Testis (tissue), 3 donors: ENCODE measurements around the gene TBX1. TPM values are rescaled to one million over a fixed set of nuclear protein-coding genes. Genes with fewer than 3 reads are reported as not detected.

ENCODE experiments used
- DNase-seq: peaks from one replicate; pipeline ENCODE4 v3.0.0-alpha.2; 2019
- H3K27ac ChIP-seq, 2 donors: fragments of 200-600 bp; sonication (generic); one replicate each; pipeline ENCODE4 v1.5.1; 2019
- H3K27me3 ChIP-seq: fragments of 200-600 bp; sonication (generic); one replicate; pipeline ENCODE4 v1.5.1; 2019
- H3K36me3 ChIP-seq: fragments of 200-600 bp; sonication (generic); one replicate; pipeline ENCODE4 v1.5.1; 2017; ENCODE audit warnings: low read depth; ENCODE audit errors: missing control alignments
- H3K4me1 ChIP-seq: fragments of 200-600 bp; sonication (generic); one replicate; pipeline ENCODE4 v1.5.1; 2019
- H3K4me3 ChIP-seq, 2 donors: fragments of 200-600 bp; sonication (generic); one replicate each; pipeline ENCODE4 v1.5.1; 2017 to 2019
- H3K9me3 ChIP-seq: fragments of 200-600 bp; sonication (generic); one replicate; pipeline ENCODE4 v1.5.1; 2017
- POLR2A ChIP-seq: fragments of 450-650 bp; IDR thresholded peaks from one replicate; pipeline ENCODE4 v1.6.1; 2017; ENCODE audit warnings: antibody characterized with exemption, mild to moderate bottlenecking, moderate library complexity
- WGBS, 2 donors: methylation state at CpG; one replicate each; pipeline ENCODE4 v1.1.5; 2018; 5-methylcytosine and 5-hydroxymethylcytosine counted together
- intact Hi-C: fragments of 100-400 bp; cut with DNase I; formaldehyde crosslinking; loops from one replicate; pipeline ENCODE4 v1.15.1; 2023; ENCODE audit warnings: low total_unique reads
- polyA plus RNA-seq: library from polyadenylated mRNA; stranded (reverse); fragments of 350-450 nt; fragmentation: Illumina TruSeq; extraction: RNeasy Lipid Tissue Mini Kit (QIAGEN cat#74804); gene quantifications from one replicate; pipeline ENCODE4 v1.2.3, GENCODE V29; 2014; ENCODE audit warnings: low read depth, low replicate concordance; ENCODE audit not compliant: insufficient read depth
- total RNA-seq, 2 donors: library from RNA; depleted of rRNA; stranded (reverse); fragments of >200 nt; gene quantifications; one replicate each; pipeline ENCODE4 v1.2.3, GENCODE V29; 2016
- TF ChIP-seq, protein P1 (sequence below), 3 experiments: fragments of 450-650 bp in 2 of 3; fragments of 200-600 bp in 1 of 3; sonication (generic) in 1 of 3; IDR thresholded peaks; one replicate each; pipeline ENCODE4 v1.5.1; 2016 to 2019; ENCODE audit warnings: antibody characterized with exemption in 3 of 3, mild to moderate bottlenecking in 2 of 3, moderate library complexity in 1 of 3

The TBX1 gene
- total and polyA plus RNA-seq, 3 donors from 2014 or later, result 18.1 to 43.4 (median 23.3) TPM

DNA sequence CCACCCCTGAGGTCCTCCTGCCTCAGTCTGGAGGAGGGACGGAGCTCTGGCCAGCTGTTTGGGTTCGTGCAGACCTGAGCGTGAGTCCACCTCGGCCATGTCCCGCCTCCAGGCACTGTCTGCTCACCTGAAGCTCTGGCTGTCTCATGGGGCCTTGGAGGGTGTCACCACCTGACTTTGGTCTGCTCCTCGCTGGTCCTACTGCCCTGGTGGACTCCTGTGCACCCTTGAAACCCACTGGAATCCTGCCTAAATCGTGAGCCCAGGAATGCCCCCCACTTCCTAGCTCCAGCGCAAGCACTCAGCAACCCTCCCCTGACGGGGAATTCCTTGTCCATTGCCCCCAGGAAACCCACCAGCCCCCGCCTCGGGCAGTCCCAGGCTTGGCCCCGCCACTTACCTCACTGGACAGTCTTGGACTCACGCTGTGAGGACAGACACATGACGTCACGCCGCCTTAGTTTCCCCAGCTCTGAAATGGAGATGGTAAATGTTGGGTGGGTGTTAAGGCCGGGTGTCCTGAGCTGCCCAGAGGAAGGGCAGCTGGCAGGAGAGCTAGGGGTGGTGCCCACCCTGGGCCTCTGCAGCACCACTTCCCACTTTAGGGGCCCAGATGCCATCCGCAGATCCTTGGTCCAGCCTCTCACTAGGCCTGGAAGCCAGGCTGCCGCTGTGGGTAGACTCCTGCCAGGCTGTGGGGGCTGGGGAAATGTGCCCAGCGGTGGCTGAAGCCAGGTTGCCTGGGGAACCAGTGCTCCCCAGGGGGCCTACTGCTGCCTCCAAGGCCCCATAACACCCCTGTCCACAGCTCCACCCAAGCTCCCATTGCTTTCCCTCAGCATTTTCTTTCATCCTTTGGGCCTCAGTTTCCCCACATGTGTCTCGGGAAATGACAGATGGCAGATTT lies 18.2 kb upstream of the TBX1 start:
- Histone ChIP-seq H3K9me3 (no peaks in the 10 kb centered on the region), H3K27ac (no peak overlapping the region), H3K4me1 (no peaks in the 10 kb centered on the region), H3K36me3 (no peaks in the 10 kb centered on the region), H3K4me3 (no peak overlapping the region), H3K27me3 (no peaks in the 10 kb centered on the region)
- intact Hi-C loops, result no loop called here
- DNase-seq, result no peak
- TF ChIP-seq, protein P1, sequence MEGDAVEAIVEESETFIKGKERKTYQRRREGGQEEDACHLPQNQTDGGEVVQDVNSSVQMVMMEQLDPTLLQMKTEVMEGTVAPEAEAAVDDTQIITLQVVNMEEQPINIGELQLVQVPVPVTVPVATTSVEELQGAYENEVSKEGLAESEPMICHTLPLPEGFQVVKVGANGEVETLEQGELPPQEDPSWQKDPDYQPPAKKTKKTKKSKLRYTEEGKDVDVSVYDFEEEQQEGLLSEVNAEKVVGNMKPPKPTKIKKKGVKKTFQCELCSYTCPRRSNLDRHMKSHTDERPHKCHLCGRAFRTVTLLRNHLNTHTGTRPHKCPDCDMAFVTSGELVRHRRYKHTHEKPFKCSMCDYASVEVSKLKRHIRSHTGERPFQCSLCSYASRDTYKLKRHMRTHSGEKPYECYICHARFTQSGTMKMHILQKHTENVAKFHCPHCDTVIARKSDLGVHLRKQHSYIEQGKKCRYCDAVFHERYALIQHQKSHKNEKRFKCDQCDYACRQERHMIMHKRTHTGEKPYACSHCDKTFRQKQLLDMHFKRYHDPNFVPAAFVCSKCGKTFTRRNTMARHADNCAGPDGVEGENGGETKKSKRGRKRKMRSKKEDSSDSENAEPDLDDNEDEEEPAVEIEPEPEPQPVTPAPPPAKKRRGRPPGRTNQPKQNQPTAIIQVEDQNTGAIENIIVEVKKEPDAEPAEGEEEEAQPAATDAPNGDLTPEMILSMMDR (IDR thresholded peaks at IDR 0.05), result no peak
- no peak for TF ChIP-seq POLR2A
- WGBS, 2 donors, result 91 to 93% methylated on average over 10 to 21 of the region's 21 CpGs

DNA sequence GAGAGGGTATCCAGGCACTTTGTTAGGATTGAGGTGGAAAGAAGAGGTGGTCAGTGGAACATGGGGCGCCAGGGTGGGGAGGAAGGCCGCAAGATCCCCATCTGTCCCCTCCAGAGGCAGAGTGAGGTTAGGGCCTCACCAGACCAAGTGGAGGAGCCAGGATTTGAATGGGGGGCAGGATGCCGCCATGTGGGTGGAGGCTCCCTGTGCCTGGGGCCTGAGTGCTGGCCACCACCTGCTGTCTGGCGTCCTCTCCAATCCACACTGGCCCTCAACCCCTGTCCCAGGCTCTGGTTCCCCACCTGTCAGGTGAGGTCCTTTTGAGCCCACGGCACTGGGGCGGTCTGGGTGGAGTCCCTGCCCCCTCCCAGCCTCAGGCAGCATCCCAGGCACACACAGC lies 17.5 kb upstream of the TBX1 start:
- no peaks in the 10 kb centered on the region for H3K4me1 ChIP-seq
- H3K36me3 ChIP-seq, result no peaks in the 10 kb centered on the region
- 89 to 95% methylated on average over 3 to 6 of the region's 6 CpGs for WGBS, 2 donors
- H3K27ac ChIP-seq, result no peak overlapping the region
- no peak for TF ChIP-seq POLR2A
- TF ChIP-seq, protein P1 (IDR thresholded peaks at IDR 0.05), result no peak
- DNase-seq, result no peak
- intact Hi-C loops, result no loop called here
- H3K4me3 ChIP-seq, result no peak overlapping the region
- H3K27me3 ChIP-seq, result no peaks in the 10 kb centered on the region
- no peaks in the 10 kb centered on the region for H3K9me3 ChIP-seq

DNA sequence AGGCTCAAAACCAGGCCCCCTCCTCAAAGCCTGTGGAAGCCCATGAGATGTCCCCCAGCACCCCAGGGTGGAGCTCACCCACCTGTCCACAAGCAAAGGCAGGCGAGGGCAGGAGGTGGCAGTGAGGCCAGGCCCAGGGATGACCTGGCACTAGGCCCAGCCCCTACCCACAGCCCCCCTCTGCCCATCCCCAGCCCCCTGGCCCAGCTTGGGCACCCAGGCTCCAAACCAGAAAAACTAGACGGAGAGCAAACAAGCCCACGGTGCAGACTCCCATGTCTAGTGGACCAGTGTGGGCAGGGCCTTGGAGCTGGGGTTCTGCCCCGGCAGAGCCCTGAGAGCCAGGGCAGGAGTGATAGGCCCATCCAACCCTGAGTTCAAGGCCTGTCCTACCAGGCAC lies 16.9 kb upstream of the TBX1 start:
- DNase-seq, result no peak
- Histone ChIP-seq H3K4me3 (no peak overlapping the region), H3K36me3 (no peaks in the 10 kb centered on the region), H3K4me1 (no peaks in the 10 kb centered on the region), H3K9me3 (no peaks in the 10 kb centered on the region), H3K27ac (no peak overlapping the region), H3K27me3 (no peaks in the 10 kb centered on the region)
- 88 to 100% methylated on average over 1 to 4 of the region's 4 CpGs for WGBS, 2 donors
- TF ChIP-seq, protein P1 (IDR thresholded peaks at IDR 0.05), result no peak
- no peak for TF ChIP-seq POLR2A
- intact Hi-C loops, result no loop called here

DNA sequence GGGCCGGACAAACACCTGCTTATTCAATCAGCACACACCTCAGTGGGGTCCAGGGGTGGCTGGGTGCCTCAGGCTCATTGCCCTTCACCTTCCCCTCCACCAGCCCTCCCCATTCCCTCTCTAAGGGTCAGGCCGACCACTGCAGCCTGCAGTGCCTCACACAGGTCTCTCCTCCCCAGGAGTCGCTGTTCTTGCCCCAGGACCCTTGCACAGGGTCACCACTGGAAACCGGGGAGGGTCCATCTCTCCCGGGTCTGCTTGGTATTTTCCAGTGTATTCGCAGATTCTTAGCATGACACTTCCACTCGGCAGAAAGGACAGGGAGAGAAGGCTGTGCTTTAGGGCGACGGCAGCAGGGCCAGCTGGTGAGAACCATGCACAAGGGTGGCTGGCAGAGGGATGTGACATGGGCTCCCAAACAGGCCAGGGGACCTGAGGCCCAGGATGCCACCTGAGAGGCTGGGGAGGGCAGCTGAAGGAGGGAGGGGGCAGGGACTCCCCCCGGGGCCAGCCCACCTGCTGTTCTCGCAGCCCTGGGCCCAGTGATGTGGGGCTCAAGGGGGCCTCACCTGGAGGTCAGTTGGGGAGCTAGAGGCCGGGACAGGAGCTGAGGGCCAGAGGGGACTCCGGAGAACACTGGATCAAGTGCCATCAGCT lies 16.1 kb upstream of the TBX1 start:
- H3K9me3 ChIP-seq, result no peaks in the 10 kb centered on the region
- no peaks in the 10 kb centered on the region for H3K27me3 ChIP-seq
- no peaks in the 10 kb centered on the region for H3K36me3 ChIP-seq
- TF ChIP-seq, protein P1 (IDR thresholded peaks at IDR 0.05), result no peak
- no peak for TF ChIP-seq POLR2A
- DNase-seq, result no peak
- WGBS, 2 donors, result 83 to 94% methylated on average over 12 to 13 of the region's 13 CpGs
- H3K27ac ChIP-seq, result no peak overlapping the region
- intact Hi-C loops, result no loop called here
- no peaks in the 10 kb centered on the region for H3K4me1 ChIP-seq
- H3K4me3 ChIP-seq, result no peak overlapping the region
